GM21786 (cell line): ENCODE results near the gene EDIL3.
"Not testable (repeated sequence)": the region's sequence is repeated elsewhere in the genome, so short reads cannot be mapped to it uniquely, and the experiment has no call there.

Experiments
- ATAC-seq: cut with Tn5 transposase; IDR thresholded peaks from one replicate; pipeline ENCODE4 v1.9.1; 2021; ENCODE audit not compliant: unreplicated experiment

The EDIL3 gene

GRCh38 chr5:84303315-84303714 lies 81.4 kb downstream of the EDIL3 start:
- ATAC-seq = no peak

DNA sequence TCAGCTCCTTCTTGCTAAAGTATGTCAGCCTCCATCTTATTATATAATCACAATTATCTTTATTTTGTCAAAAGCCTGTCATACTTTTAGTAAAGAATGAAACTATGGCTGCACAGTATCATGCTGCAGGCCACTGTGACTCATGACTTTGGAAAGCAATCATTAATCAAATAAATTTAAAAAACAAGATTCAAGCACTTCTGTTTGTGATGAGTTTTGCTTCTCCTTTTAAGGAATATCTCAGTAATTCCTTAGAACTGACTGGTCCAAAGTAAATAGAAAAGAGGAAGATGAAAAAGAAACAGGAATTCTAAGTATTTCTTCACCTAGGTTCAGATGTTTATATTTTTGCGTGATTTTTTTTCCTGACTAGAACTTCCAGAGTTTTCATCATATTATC lies 83.1 kb downstream of the EDIL3 start:
- ATAC-seq = no peak

DNA sequence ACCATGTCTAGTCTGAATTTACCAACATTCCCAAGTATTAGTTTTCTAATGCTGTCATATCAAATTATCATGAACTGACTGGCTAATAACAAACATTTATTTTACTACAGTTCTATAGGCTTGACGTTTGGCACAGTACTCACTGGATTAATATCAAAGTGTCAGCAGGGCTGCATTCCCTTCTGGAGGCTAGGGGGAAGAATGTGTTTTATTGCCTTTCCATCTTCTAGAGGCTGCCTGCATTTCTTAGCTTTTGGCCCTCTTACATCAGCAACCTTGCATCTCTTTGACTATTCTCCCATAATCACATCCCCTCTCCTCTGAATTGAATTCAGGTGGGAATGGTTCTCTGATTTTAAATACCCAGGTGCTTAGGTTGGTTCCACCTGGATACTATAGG lies 84.7 kb downstream of the EDIL3 start:
- no peak for ATAC-seq

DNA sequence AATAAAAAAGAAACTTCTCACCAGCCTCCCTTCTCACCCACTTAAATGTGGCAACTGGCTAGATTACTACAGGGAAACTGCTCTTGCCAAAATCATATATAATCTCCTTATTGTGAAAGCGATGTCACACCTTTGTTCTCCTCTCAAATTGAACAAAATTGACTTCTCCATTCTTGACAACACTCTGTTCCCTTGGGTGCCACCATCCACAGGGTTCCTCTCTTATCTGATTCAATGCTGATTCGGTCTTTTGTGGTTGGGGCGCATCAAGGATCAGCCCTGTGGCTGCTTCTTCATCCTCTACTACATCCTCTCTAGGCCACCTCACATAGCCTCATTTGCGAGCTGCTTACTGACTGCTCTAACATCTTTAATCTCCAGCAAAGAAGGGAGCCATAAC lies 86.1 kb downstream of the EDIL3 start:
- ATAC-seq = no peak

- ATAC-seq = not testable (repeated sequence)
Observed at GRCh38 chr5:84297641-84298040, 87.0 kb downstream of the EDIL3 start.

DNA sequence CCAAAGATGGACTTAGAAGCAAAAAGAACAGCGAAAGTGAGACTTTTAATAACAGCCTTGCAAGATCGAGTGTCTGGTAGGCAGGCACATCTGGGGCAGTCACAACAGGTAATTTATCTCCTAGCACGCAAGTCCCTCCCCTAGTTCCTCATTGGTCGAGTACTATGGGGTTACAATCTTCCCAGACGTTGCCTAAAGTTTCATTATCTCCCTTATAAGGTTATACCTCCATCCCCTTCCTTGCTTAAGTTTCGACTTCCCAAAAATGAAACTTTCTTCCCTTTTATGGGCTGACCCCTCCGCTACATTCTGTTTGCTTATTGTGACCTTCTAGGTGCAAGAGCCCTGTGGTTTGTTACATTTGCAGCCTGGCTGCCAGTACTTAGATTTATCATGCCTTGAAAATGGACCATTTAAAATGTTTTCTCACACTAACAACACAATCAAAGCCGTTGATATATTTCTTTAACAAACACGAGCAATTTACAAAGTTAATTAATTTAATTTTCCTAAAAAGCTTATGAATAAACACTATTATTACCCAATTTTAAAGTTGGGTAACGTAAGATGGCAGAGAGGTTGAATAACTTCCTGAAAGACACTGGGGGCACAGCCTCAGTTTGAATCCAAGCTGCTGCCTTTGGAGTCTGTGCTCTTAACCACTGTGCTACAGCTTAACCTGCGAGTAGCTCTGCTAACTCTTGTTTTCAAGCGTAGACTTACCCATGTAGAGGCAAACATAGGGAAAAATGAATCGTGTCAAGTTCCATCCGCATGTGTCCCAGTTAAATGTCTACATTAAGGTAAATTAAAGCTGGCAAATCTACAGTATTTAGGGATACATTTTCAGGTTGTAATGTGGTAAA lies 91.7 kb downstream of the EDIL3 start:
- ATAC-seq = no peak

GRCh38 chr5:84292000-84292642 lies 92.6 kb downstream of the EDIL3 start:
- no peak for ATAC-seq

GRCh38 chr5:84290673-84291072 lies 94.0 kb downstream of the EDIL3 start:
- no peak for ATAC-seq

DNA sequence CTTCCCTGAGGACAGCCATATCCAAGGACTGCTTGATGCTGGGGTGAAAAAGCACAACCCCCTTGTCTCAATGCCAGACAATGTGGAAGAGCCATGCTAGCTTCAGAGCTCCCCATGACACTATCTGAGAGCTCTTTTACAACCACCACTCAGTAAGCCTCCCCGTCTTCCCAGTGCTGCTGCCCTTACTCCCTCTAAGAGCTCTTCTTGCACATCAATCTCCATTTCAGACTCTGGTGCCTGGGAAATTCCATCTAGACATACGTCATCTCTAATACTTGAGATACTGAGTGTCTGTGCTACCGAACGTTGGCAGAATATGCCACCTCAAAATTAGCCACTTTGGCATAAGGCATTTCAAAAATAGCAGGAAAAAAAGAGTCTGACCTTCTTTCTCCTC lies 94.5 kb downstream of the EDIL3 start:
- ATAC-seq = no peak

GRCh38 chr5:84287951-84288350 lies 96.7 kb downstream of the EDIL3 start:
- ATAC-seq = peak; percentile 94

GRCh38 chr5:84286662-84287061 lies 98.0 kb downstream of the EDIL3 start:
- no peak for ATAC-seq

DNA sequence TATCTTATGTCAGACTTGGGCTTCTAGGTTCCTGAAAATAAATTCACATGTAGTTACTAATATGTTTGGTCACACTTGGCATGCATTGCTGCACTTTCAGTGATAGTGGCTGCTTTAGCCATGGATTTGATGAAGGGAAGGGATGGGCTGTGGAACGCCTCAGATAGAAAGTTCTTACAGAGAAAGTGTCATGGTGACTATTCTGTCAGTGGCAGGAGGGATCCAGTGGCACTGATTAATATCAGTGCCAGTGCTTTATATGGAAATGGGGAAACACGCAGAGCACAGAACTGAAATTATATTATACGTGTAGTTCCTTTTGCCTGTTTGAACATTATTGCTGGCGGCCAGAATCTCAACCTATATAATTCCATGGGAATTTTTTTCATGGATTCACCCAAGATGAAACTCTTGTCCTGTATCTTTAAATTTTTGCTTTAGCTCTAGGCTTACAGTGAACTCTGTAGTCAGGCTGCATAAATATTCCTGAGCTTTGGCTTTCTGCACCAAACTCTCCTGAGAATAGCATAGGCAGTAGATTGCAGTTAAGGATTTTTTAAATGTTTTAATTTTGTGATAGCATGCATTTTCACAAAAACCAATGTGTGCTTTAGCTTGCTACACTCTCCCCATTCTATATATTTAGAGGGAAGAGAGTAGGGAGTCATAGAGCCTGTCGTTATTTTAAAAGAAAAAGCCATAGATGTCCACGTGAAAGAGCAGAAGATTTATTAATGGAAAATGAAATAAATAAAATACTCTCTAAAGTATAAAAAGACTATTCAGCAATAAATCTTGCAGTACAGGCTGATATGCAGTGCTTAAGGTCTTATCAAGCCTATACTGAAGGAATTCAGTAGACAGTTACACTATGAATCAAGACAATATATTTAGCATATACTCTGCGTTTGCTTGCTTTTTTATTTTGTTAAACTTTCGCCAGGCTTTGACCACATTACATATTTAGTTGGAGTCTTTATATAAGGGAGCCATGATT lies 98.7 kb downstream of the EDIL3 start:
- no peak for ATAC-seq

- no peak for ATAC-seq
Observed at GRCh38 chr5:84281383-84281782, 103.3 kb downstream of the EDIL3 start.

GRCh38 chr5:84279234-84279633 lies 105.4 kb downstream of the EDIL3 start:
- ATAC-seq = no peak

- no peak for ATAC-seq
Observed at GRCh38 chr5:84275609-84276008, 109.1 kb downstream of the EDIL3 start.

DNA sequence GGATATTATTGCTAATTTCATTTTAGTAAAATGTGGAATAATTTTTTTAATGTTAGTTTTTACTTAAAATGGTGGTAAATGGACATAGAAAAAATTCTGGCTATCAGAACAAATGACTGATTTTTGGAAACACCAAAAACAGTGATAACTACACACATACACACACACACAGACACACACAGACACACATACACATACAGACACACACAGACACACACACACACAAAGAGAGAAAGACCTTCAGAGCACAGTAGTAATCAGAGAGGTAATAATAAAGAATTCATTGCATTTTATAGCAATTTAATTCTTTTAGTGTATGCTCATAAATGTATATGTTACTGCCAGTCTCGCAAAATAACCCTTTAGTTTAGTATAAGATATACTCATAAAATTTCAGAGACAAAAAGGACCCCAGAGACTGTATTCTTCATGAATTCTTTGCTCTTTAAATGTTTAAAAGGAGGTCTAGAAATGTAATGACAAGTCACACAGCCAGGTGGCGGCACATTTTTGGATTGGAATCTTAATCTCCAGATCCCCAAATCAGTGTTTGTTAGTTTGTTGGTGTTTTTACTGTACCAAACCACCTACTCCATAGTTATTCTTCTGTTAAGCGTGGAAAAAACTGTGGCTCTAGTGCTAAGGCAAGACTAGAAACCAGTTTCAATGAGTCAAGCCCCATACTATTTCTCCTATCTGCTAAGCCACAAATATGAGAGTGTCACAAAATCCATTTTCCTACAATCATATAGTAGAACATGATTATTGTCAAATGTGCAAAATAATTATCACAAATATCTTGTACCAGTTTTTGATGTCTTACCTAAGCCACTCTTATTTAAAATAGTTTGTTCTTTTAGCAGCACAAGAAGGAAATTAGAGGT lies 109.9 kb downstream of the EDIL3 start:
- ATAC-seq = no peak

- ATAC-seq = peak; percentile 76
Observed at GRCh38 chr5:84273517-84273883, 111.2 kb downstream of the EDIL3 start.

DNA sequence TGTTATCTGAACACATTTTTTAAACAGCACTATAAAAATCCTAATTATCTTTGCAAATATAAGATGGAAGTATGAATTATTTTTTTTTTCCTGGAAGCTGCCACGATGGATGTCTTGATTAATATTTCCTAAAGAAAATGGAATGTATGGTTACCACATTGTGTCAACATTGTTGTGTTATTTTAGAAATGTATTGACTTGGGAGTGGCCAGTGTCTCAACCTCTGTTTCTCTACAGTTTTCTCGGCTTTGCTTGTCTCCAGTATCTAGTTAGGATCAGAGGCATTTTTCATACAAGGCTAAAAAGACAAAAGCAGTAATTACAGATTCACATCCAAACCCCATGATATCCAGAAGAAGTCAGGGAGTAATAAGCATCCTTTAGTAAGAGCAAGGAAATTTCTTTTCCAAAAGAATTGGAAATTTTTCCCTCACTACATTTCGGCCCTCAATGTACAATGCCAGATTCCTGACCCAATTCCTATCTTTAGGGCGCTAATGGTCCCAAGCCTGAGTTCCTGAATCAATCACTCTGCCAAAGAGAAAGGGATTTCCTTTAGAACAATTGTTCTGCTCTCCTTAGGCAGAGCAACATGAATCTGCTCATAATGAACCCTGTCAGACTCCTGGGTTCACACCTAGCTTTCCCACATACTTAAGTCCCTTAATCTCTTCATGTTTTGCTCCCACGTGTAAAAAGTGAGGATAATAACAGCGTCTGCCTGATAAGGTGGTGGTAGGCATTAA lies 111.7 kb downstream of the EDIL3 start:
- ATAC-seq = peak; percentile 29

DNA sequence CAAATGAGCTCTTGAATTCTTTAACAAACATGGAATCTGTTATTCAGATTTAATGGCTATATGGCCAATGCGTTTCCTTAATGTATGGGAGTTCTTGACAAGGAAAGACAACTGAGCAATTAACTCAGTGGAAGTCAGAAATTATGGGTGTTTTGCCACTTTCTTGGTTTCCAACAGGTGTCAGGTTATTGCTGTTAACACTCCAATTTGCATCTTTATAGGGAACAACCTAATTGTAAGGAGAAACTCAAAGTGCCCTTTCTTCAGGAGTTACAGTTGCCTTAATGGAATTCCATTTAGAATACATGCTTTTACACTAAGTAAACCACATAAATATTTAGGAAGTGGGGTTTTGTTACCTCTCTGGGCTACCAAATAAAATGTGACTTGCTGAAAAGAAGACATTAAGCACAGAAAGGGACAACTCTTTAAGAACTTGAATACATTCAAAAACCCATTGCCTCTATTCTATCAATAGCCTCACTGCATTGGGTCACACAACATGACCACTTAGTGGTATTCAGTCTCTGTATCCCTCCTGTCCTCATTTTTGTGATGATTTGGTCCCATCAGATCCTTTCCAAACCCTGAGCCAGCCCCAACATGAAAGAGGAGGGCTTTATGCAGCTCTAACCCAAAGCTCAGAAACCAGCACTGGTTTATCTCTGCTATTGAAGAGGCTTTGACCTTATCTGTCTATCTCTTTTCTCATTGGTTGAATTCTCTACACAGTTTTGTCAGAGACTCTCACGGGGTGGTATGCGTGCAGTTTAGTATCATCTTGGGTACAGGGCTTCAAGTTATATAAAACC lies 118.7 kb downstream of the EDIL3 start:
- ATAC-seq = no peak
